COR-L47 (cell line): ENCODE measurements around the gene SERPINA5.

Experiments used
- DNase-seq: peaks from one replicate; lab custom pipeline; 2025; lab: John Stamatoyannopoulos, UW

The SERPINA5 gene

GRCh38 chr14:94548999-94549985, 31.9 kb upstream of the SERPINA5 start:
- peak; percentile 55 for DNase-seq

GRCh38 chr14:94550041-94550440, 31.2 kb upstream of the SERPINA5 start:
- no peak for DNase-seq

GRCh38 chr14:94555991-94556390, 25.2 kb upstream of the SERPINA5 start:
- no peak for DNase-seq

- DNase-seq = no peak
Observed at GRCh38 chr14:94557327-94557726, 23.9 kb upstream of the SERPINA5 start.

GRCh38 chr14:94558842-94559241, 22.4 kb upstream of the SERPINA5 start:
- DNase-seq = no peak

GRCh38 chr14:94559638-94560290, 21.5 kb upstream of the SERPINA5 start:
- no peak for DNase-seq

- no peak for DNase-seq
Observed at GRCh38 chr14:94560291-94560665, 20.9 kb upstream of the SERPINA5 start.

GRCh38 chr14:94560751-94561655, 20.2 kb upstream of the SERPINA5 start, which contains the start of gene SERPINA4:
SERPINA4 (plus strand) TSS chr14:94561442; CDS start chr14:94563483, 2,041 bp downstream.
- no peak for DNase-seq

GRCh38 chr14:94561656-94562010, 19.6 kb upstream of the SERPINA5 start:
- no peak for DNase-seq

GRCh38 chr14:94562022-94562421, 19.2 kb upstream of the SERPINA5 start:
- DNase-seq = no peak

- DNase-seq = no peak
Observed at GRCh38 chr14:94562941-94563883, 18.0 kb upstream of the SERPINA5 start.

GRCh38 chr14:94564381-94564780, 16.8 kb upstream of the SERPINA5 start:
- no peak for DNase-seq

GRCh38 chr14:94568186-94568585, 13.0 kb upstream of the SERPINA5 start:
- no peak for DNase-seq

GRCh38 chr14:94569381-94570001, 11.7 kb upstream of the SERPINA5 start:
- no peak for DNase-seq

GRCh38 chr14:94570002-94570400, 11.2 kb upstream of the SERPINA5 start:
- no peak for DNase-seq

GRCh38 chr14:94570440-94570839, 10.8 kb upstream of the SERPINA5 start:
- DNase-seq = no peak

- no peak for DNase-seq
Observed at GRCh38 chr14:94571395-94571794, 9.8 kb upstream of the SERPINA5 start.

GRCh38 chr14:94571950-94572349, 9.3 kb upstream of the SERPINA5 start:
- no peak for DNase-seq

GRCh38 chr14:94572637-94573303, 8.5 kb upstream of the SERPINA5 start:
- DNase-seq = no peak
